Measurements from ENCODE around the gene AVPR1A.
"Not testable (repeated sequence)": the region's sequence is repeated elsewhere in the genome, so short reads cannot be mapped to it uniquely, and the experiment has no call there.

AVPR1A gene

GRCh38 chr12:63150713-63151622 is at the start of gene AVPR1A:
Gene AVPR1A (minus strand): TSS chr12:63151201. CDS start chr12:63150836, 365 bp downstream.
- H3K4me3 ChIP-seq (replicated peaks; ENCODE audit: low read depth, low read length) = no peak within 1 kb of the TSS
- no peak for DNase-seq (ENCODE audit: low read depth)
- no peak for TF ChIP-seq CTCF (IDR thresholded peaks at IDR 0.05; ENCODE audit: low read length, missing control alignments)

- no peak overlapping the region for H3K4me3 ChIP-seq (replicated peaks; ENCODE audit: low read depth, low read length)
- no peak for DNase-seq (ENCODE audit: low read depth)
- no peak for TF ChIP-seq CTCF (IDR thresholded peaks at IDR 0.05; ENCODE audit: low read length, missing control alignments)
Observed at GRCh38 chr12:63196168-63196567, 45.2 kb upstream of the AVPR1A start.

- no peak for DNase-seq (ENCODE audit: low read depth)
- no peak for TF ChIP-seq CTCF (IDR thresholded peaks at IDR 0.05; ENCODE audit: low read length, missing control alignments)
Observed at GRCh38 chr12:63179224-63179623, 28.2 kb upstream of the AVPR1A start.

GRCh38 chr12:63170321-63170720 is 19.3 kb upstream of the AVPR1A start:
- no peak overlapping the region for H3K4me3 ChIP-seq (replicated peaks; ENCODE audit: low read depth, low read length)
- DNase-seq (ENCODE audit: low read depth) = no peak
- TF ChIP-seq CTCF (IDR thresholded peaks at IDR 0.05; ENCODE audit: low read length, missing control alignments) = no peak

More at GRCh38 chr12:63179224-63179623, 28.2 kb upstream of the AVPR1A start:
- no peak overlapping the region for H3K4me3 ChIP-seq (replicated peaks; ENCODE audit: low read depth, low read length)

GRCh38 chr12:63167741-63168140 is 16.7 kb upstream of the AVPR1A start:
- DNase-seq (ENCODE audit: low read depth) = not testable (repeated sequence)

GRCh38 chr12:63164911-63165310 is 13.9 kb upstream of the AVPR1A start:
- no peak for TF ChIP-seq CTCF (IDR thresholded peaks at IDR 0.05; ENCODE audit: low read length, missing control alignments)
- no peak for DNase-seq (ENCODE audit: low read depth)
- no peak overlapping the region for H3K4me3 ChIP-seq (replicated peaks; ENCODE audit: low read depth, low read length)

More at GRCh38 chr12:63167741-63168140, 16.7 kb upstream of the AVPR1A start:
- not testable (repeated sequence) for H3K4me3 ChIP-seq (replicated peaks; ENCODE audit: low read depth, low read length)

- no peak overlapping the region for H3K4me3 ChIP-seq (replicated peaks; ENCODE audit: low read depth, low read length)
- no peak for TF ChIP-seq CTCF (IDR thresholded peaks at IDR 0.05; ENCODE audit: low read length, missing control alignments)
- no peak for DNase-seq (ENCODE audit: low read depth)
Observed at GRCh38 chr12:63163541-63163940, 12.5 kb upstream of the AVPR1A start.
